GM21360 (cell line): ENCODE results near the gene CDH4.

Experiments used
- ATAC-seq: cut with Tn5 transposase; IDR thresholded peaks from one replicate; pipeline ENCODE4 v1.9.1; 2021; ENCODE audit warnings: mild to moderate bottlenecking, moderate library complexity; ENCODE audit not compliant: unreplicated experiment

Gene CDH4

GRCh38 chr20:61659246-61659993, 407.4 kb downstream of the CDH4 start:
- ATAC-seq = no peak

DNA sequence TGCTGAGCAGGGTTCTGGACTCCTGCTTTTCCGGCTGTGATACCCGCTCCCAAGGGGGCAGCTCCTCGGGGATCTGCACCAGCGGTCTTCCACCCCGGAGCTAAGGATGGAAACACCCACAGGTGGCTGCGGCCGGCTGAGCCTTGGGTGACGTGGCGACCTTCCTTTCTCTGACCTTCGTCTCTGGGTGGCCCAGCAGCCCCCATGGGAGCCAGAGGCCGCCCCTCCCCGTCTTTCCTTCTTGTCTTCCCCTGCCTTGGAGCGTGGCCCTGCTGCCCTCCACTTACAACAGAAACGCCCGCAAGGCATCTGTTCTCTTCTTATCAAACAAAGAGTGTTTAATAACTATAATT, 407.9 kb downstream of the CDH4 start:
- no peak for ATAC-seq

GRCh38 chr20:61660559-61660958, 408.5 kb downstream of the CDH4 start:
- no peak for ATAC-seq

- no peak for ATAC-seq
Observed at GRCh38 chr20:61661025-61661424, 409.0 kb downstream of the CDH4 start.

GRCh38 chr20:61661583-61661982, 409.5 kb downstream of the CDH4 start:
- no peak for ATAC-seq

DNA sequence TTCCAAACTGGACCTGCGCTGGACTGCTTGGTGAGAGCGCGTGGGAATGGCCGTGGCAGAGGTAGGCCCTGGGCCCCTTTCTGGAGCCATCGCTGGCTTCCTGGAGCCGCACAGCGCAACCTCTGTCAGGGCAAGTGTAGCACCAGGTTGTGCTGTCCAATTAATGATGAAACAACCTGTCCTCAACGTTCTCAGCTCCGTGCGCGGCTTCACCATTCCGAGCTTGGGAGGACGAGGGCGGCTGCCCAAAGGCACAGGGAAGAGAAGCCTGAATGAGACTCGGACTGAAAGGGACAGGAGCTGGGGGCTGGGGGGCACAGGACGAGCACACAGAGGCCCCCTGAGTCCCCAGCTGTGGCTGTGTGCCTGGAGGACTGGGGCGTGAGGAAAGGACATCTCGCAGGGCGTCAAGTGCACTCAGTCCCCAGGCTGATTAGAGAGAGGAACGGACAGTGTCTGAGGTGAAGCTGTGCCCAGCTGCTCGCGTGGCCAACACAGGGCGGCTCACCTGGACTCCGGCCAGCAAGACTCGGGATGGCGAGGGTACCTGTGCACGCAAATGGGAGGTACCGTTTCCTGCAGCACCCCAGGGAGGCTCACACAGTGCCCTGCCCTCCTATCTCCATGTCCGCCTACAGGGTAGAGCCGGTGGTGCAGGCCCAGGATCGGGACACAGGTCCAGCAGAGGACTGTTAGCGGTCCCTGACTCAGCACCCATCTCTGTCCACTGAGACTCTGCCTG, 410.3 kb downstream of the CDH4 start:
- no peak for ATAC-seq

DNA sequence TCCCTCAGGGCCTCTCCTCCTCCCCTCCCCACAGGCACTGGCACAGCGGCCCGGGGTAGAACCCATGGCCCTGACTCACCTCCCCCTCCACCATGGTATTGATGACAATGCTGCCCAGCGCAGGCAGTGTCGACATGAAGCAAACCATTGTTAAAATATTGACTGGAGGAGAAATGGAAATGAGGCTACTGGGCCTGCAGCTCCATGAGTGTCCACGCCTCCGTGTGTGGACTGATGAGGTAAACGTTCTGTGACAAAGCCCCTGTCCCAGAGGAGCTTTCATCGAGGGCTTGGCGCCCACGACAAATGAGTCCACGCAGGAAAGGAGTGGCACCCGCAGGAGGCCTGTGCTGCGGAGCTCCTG, 410.9 kb downstream of the CDH4 start:
- ATAC-seq = no peak

- no peak for ATAC-seq
Observed at GRCh38 chr20:61663521-61664425, 411.7 kb downstream of the CDH4 start.

DNA sequence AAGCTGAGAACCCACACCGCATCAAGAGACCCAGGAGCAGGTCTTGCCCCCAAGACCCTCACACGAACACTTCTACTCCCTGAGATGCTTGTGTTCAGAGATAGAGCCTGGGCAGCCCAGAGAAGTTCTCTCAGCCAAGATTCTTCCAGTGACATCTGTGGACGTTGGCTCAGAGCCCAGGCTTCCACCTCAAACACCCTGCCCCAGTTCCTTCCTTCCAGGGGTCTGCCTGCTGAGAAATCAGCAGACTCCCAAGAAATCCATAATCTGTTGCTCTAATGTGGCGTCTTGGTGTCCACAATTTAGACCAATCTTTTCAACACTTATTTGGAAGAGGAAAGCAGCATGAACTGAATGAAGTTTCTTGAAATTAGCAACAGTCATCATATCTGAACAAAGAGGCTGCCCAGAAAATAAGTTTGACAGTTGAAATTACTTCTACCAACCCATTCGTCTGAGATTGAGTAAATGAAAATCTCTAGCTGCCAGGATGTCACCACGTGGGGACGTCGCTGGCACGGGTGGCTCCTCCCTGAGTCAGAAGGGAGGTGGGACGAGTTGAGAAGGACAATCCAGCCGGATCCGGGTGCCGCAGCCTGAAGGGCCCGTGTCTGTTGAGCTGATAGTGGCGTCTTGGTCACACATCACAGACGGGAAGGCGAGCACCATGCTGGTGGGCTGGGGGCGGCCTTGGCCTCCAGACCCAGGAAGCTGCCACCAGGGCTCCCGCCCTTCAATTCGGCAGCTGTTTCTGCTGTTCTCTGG, 412.7 kb downstream of the CDH4 start:
- ATAC-seq = no peak

GRCh38 chr20:61665528-61666470, 413.7 kb downstream of the CDH4 start:
- no peak for ATAC-seq

DNA sequence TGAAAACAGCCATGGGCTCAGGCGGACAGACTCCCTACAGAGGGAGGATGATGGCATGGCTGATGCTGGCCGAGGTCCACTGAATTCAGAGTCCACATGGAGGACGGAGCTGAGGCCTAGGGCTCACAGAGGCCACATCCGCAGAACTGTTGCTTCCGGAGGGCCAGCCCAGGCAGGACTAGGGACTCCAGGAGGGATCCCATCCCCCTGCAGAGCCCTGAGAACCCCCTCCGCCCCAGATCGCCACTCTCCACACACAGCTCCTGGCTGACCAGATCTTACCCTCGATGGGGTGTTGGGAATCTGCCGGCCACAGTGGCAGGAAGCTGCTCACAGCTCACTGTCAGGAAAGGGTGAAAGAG, 414.4 kb downstream of the CDH4 start:
- no peak for ATAC-seq

DNA sequence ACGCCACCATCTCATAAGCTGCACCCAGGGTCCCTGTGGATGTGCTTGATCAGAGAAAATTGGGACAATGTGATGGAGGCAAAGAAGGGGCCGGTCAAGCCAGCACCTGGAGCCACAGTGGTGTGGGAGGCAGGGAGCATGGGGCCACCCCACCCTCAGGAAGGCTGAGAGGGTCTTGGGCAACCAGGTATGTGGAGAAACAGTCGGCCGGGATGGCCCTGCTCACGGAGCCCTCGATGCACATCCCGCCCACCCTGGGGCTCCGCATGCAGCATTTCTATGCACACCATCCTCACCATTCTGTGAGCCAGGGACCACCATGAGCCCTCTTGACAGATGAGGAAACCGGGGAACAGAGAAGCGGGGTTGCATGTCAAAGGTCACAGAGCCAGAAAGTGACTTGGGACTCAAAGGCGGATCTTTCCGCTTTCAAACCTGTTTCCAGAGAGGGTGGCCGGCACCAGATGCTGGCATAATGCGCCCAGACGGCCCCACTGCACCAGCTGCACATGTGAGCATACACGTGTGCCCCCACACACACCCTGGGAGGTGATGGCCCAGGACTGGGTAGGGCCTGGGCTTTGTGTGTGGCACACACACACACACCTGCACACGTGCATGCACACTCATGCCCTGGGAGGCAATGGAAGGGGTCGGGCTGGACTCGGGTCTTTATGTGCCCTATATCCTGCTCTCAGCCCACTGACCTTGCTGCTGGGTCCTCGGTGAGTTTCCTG, 415.2 kb downstream of the CDH4 start:
- ATAC-seq = no peak

DNA sequence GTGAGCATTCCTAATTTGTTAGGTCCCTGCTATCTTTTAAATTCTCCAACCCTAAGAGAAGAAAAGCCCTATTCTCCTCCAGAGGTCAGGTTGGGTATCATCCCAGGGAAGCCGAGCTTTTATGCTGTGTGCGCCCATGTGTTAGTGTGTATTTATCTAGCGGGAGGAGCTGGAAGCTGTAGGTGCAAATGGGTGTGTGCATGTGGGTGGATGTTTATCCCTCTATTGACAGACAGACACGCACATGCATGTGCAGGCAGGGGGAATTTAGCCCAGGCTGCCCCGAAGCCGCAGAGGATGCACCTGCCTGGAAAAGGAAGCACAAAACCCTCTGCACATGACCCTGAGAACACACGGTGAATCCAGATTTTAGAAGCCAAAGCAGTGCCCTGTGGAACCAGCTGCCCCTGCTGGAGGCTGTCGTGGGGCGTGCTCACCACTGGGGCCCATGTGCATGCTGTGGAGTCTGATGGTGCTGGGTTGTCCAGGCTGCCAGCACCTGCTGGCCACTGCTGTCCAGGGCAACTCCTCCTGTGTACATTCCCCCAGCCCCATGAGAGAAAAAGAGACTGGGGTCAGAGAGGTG, 416.1 kb downstream of the CDH4 start:
- ATAC-seq = no peak

DNA sequence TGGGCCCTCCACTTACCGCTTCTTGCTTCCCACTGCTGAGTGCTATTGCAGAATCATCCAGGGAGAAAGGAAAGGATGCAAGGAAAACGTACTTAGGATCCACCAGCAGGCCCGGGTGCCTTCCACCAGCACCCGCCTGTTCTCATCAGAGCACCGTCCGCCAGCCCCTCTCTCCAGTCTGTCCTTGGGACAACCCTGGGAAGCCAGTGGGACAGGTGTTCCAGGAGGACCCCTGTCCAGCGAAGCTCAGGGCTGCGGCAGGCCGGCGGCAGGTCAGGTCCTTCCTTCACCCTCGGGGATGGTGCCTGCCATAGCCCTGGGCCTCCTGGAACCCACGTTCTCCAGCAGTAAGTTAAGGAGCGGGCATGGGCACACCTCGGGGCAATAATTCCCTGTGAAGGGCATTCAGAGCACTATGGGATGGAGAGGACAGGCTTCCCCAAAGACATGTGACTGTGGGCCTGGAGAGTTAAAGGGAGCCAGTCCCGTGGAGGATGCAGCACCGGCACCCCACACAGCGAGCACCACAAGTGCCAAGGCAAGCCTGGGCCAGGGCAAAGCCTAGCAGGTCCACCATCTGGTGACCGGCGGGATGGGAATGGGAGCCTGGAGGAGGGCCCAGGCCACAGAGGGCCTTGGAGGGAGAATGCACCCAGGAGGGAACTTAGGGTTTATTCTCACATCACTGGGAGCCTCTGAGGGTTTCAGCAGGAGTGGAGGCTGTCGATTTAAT, 416.9 kb downstream of the CDH4 start:
- no peak for ATAC-seq

GRCh38 chr20:61670274-61670673, 418.2 kb downstream of the CDH4 start:
- ATAC-seq = no peak

DNA sequence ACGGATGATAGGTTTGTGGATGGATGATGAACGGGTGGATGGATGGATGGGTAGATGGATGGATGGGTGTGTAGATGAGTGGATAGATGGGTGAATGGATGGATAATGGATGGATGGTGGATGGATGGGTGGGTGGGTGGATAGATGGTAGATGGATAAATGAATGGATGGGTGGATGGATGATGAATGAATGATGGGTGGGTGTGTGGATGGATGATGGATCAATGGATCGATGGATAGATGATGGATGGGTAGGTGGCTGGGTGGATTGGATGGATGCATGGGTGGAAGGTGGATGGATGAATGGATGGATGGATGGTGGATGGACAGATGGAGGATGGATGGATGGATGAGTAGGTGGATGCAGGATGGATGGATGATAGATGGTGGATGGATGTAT, 419.5 kb downstream of the CDH4 start:
- ATAC-seq = no peak

DNA sequence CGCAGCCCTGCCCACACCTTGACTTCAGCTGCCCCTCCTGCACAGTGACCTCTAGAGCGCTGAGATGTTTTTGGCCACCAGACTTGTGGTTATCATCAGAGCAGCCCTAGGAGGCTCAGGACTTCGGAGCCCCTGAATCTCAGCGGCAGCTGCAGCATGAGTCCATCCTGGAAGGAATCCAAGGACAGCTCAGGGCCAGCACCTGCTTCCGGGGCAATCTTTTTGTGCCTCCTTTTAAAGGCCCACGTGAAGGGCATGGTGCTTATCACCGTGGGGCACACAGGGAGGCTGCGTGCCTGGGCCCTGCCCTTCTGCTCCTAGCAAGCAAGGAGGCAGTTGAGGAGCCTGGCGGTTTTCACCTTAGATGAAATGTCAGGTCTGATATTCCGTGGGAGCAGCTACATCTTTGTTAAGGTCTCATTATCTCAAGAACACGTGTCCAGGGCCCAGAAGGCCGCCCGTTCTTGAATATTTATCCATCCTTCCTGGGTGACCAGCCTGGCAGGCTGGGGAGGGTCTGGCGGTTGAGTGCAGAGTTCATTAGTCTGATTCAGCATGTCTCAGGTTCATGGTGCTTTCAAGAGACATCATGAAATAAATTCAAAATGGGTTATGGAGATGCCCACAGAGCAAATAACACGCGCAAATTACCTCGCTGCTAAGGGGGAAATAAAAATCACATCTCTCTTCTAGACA, 421.2 kb downstream of the CDH4 start:
- no peak for ATAC-seq

DNA sequence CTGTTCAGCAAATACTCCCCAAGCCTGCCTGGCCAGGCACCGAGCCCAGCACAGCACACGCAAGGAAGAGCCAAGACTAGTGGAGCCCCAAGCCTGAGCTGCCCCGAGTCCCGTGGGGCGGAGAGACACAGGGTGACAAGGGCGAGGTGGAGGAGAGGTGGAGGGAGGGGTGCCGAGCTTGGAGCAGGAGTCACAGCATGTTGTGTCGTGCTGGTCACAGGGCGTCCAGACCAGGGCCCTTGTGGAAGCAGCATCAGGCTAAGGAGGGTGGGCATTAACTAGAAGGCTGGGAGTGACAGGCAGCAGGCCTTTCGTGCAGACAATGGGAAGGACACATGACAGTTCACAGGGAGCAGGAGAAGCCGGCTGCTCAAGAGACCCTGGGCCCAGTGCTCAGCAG, 422.1 kb downstream of the CDH4 start:
- ATAC-seq = no peak
